COR-L47 (cell line): ENCODE measurements around the gene EREG.

Experiments
- DNase-seq: peaks from one replicate; lab custom pipeline; 2025; lab: John Stamatoyannopoulos, UW

EREG gene

GRCh38 chr4:74428276-74428675 is 63.3 kb downstream of the EREG start:
- DNase-seq = peak; percentile 72

DNA sequence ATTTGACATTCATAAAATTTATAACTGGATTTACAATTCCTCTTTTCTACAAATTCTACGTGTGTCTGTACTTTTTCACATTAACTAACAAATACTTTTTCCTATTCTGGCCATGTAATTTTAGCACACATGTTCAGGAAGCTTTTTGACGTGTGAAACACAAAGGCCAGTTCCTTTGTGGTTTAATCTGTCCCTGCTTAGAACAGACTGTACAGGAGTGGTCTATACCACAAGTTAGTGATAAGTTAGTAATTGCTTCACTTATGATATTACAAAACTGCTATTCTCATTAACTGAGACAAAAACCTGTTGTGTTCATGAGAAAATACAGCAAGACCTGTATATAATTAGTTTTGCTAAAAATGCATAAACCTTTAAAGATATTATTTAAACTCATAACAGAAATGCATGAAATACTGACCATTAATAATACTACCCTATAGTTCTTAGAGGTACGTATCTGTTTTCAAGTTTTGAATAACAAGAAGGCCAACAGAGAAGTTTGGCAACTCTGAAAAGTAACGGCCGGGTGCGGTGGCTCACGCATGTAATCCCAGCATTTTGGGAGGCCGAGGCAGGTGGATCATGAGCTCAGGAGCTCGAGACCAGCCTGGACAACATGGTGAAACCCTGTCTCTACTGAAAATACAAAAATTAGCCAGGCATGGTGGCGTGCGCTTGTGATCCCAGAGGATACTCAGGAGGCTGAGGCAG is 66.3 kb downstream of the EREG start:
- no peak for DNase-seq

DNA sequence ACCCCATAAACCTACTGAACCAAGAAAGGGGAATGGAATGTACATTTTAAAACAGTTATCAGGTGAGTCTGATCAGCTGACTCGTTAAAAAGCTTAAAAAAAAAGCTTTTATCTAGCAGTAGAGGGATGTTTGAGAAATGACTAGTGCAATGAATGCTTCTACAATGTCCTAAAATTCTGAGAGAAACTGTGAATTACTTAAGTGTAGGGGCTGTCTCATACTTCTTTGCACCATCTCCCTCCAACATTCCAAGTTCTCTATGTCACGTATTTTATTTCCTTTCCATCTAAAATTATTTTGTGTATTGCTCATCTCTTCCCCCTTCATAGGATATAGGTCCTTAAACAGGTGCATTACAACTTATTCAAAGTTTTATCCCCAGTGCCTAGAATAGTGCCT is 68.1 kb downstream of the EREG start:
- DNase-seq = no peak

DNA sequence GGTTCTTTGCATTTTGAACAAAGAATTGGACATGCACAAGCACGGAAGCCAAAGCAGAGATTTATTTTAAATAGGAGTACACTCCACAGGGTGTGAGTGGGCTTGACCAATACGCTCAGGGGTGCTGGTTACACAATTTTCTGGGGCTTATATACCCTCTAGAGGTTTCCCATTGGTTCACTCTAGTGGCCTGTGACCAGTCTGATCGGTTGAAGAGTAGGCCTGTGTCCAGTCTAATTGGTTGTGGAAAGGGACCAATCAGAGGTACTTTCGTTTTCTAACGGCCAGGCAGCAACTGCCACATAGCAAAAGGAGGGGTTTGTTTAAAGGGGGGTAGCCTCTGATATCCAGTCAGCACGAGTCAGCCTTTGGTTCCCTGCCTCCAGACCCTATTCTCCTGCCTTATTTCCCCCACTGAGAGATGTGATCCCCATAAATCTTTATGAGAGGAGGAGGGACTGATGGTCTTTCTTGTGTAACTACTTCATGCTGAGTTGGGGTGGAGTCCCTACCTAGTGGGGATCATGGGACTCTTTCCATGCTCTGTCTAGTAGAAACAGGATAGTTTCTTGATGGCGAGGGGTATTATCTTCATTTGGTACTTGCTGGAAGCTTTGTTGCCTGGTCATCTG is 68.7 kb downstream of the EREG start:
- no peak for DNase-seq

DNA sequence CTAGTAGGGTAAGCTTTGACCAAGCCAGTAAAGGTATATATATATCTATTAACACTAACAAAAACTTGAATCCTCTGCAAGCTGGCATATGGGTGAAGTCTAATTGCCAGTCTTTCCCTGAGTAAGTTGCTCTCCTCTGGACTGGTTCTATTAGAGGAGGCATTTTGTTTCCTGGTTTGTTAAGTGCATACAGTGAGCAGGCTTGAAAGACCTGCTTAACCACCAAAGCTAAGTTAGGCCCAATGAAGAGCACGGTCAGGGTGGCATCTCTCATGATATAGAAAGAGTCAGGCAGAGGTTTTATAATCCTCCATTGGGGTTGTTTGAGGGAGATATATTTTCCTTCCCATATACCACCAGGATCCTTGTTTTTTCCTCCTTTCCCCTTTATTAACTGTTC is 70.4 kb downstream of the EREG start:
- no peak for DNase-seq

- DNase-seq = no peak
Observed at GRCh38 chr4:74437866-74438265, 72.9 kb downstream of the EREG start.
